Ammon's horn (tissue), 1 donor: Measurements from ENCODE around the gene SLC39A11.

Source experiments
- DNase-seq: peaks from one replicate; pipeline ENCODE4 v3.0.0-alpha.2; 2016; ENCODE audit warnings: low spot score

Gene SLC39A11

DNA sequence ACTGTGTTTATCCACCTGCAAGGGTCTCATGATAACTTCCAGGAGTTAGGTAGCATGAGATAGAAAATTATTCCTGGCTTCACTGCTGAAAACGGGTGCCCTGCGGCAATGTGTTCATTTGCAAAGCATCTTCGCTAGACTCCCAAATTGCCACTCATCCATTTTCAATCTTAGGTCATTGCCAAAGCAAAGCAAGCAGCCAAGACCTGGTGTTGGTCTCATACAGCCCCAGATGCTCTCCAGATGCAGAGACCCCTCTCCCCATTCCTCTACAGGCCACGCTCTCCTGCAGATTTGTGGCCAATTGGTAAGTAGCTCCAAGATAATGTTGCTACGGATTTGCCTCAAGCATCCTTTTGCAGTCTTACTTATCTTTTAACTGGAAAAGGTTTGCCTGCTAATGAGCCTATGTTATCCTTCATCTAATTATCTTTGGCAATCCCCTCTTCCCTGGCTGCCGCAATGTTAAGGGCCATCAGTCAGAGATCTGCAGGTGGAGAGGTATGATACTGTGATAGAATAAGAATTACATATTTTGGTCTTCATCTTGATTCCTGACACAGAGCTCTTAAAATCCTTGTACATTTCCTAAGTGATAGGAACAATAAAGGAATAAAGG is 222.0 kb downstream of the SLC39A11 start:
- DNase-seq: no peak

DNA sequence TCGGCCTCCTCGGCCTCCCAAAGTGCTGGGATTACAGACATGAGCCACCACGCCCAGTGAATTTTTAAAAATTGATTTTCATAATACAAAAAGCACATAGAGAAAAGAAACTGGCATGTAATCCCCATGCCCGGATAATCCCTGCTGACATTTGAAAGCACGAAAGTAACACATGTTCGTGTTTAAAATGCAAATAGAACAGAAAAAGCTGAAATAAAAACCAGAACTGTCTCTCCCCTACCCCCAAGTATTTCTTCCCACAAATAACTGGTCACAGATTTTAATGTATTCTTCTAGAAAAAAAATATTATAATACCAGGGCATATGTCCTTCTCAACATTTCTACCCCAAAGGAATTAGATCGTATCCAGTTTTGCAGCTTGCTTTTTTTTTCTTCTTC is 222.9 kb downstream of the SLC39A11 start:
- no peak for DNase-seq

DNA sequence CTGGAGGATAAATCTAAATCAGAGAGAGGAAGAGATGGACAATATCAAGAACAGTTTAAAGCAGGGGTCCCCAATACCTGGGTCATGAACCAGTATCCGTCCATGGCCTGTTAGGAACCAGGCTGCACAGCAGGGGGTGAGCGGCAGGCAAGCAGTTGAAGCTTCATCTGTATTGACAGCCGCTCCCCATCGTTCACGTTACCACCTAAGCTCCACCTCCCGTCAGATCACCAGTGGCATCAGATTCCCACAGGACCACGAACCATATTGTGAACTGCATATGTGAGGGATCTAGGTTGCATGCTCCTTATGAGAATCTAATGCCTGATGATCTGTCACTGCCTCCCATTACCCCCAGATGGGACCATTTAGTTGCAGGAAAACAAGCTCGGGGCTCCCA is 226.5 kb downstream of the SLC39A11 start:
- DNase-seq: no peak

DNA sequence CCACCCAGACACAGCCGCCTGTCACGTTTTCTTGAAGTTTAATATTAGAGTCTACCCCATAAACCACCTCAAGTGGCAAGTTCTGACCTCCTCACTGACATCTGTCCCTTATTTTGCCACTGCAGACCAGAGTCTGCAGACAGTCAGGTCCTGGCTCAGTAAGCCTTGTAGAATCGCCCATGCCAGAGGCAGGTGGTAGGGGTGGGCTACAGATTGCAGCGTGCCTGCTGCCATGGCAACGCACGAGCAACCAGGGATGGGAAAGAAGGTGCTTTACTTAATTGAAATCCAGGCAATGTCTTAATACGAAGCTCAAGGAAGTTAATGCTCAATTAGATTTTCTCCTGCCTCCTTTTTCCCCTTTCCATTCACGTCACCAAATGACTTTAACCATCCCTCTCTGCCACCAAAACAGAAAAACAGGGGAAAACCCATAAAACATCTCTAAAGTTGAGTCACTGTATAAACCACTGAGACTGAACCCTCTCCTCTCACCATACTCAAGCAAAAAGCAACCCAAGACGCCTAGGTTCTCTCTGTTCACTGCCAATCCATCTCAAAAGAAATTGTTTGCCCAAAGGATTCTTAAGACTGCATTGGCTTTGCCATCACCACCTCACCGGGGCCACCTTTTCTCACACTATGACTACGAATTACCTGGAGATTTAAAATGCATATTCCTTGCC is 228.8 kb downstream of the SLC39A11 start:
- no peak for DNase-seq

DNA sequence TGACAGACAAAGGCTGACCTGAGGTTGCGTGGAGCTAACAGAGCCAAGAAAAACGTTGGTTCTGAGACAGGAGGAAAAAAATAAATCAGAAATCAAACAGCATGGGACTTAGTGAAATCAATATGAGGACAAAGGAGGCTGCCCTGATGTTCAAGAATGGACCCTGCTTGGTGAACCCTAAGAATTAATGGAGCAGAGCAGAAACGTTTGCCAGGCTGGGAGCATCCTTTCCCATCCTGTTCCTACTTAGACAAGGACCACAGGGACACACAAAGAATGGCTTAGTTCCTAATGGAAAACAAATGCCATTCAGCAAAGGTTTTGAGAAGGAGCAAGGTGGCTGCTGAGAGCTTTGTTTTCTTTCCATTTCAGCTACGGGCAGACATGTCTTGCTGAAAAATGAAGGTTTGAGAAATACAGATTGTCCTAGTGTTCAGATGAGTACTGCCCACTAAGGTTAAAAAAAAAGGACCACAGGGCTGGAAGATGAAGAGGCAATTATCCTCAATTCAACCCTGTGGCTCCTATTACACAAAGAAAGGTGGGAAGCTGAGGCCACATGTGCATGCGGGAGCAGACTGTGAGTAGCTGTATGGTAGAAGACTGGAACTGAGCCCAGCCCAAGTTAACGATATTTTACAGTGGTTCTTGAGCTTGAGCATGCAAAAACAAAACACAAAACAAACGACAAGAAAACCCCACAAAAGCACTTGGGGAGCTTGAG is 230.1 kb downstream of the SLC39A11 start:
- no peak for DNase-seq

DNA sequence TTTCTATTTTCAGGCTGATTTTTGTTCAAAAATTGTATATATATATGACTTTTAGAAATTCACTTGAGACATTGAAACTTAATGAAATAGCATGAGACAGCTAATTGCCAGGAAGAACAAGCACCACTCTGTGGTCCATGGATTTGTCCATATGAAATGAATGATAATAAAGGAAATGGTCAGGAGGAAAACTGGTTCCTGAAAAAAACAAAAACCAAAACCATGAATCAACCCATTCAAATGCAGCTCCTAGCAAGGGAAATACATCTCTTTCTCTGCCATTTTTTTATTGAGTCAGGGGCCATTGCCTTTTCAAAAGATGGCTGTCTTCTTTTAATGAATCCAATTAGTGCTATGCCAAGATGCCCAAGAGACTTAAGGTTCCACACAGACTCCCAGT is 230.7 kb downstream of the SLC39A11 start:
- no peak for DNase-seq

DNA sequence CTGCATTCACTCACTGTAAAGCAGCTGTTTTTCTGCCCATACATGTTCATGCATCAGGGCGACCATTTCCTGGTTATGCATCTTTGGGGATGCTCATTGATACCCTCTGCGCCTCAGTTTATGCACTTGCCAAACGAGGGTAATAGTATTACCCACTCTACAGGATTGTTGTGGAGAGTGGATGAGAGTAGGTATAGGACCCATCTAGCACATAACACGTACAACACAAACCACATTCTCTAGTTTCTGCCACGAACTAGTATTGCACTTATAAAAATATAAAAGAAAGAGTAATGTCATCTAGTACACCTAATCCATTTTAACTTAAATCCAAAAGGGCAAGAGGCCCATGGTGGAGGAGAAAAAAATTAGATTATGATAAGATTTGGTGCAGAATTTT is 231.7 kb downstream of the SLC39A11 start:
- no peak for DNase-seq

DNA sequence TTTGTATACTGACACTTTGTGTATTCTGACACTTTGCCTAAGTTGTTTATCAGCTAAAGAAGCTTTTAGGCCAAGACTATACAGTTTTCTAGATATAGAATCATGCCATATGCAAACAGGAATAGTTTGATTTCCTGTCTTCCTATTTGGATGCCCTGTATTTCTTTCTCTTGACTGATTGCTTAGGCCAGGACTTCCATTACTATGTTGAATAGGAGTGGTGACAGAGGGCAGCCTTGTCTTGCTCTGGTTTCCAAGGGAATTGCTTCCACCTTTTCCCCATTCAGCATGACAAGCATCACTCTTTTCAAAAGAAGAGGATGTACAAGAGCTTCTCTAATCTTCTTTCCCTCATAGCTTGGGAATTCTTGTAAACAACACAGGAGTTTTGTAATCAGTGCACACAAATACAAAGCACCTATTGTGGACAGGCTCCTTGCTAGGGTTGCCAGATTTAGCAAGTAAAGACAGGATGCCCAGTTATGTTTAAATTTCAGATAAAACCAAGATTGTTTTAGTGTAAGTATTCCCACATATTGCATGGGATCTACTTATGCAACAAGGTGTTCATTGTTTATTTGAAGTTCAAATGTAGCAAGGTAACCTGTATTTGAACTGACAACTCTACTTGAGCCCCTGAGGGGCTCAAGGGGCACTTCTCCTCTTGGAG is 233.5 kb downstream of the SLC39A11 start:
- DNase-seq: no peak

DNA sequence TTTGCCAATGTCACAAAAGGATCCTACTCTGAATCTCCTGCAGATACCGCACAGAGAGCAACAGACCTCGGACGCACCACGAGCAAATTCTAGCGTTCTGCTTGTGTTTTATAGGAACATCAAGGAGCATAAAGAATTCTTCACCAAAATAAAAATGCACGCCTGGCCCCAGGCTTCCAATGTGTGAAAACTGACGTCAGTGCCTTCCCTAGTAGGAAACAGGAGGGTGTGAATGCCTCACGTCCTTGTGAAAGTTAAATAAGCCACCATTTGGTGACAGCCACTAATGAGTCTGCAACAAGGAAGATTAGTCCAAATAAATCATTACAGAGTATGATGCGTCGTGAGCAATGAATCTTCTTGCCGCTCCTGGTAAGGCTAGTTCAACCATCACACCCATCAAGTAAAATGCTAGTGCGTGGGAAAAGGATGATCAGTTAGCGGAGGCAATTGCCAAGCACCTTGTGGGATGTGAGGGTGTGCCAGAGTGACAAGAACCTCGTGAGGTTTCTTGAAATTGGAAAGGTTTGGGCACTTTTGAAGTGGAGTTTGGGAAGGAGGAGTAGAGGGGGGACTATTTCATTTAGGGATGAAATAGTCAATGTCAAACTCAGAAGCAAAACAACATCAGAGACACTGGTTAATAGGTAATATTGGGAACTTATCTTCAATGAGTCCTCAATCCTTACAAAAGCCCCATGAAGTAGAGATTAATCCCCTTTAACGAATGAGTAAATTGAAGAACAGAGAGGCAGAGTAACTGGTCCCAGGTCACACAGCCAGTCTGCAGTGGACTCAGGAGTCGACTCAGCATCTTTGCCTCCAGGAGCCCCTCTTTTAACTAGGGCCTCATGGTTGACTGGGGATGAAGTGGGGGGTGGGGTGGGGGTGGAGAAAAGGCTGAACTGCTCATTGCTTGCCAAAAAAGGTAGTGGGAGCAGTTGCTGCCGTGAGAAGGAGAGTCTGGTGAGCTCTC is 238.8 kb downstream of the SLC39A11 start:
- no peak for DNase-seq

DNA sequence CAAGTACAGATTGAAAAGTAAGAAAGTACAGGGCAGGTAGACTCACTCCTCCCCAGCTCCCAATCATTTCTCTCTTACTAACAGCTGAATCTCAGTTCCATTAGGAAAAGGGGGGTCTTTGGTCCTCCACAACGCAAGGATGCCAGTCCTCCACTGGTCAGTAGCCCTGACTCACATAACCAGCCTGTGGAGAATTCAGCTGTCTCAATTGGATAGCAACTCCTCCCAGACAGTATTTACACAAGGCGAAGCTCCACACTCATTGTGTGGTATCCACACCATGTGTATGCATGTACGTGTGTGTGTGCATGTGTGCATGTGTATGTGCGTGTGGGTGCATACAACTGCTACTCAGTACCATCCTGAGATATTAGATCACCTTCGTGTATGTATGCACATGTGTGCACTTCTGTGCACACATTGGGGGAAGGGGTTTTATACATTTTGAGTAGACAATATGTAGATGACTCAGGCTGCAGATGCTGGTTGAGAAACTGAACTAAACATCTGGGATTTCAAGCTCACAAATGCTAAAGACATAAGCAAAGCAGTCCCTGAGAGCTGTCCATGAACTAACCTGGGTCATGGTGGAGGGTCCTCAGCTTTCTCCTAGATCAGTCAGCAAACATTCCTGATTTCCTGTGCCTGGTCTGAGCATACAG is 240.1 kb downstream of the SLC39A11 start:
- no peak for DNase-seq

DNA sequence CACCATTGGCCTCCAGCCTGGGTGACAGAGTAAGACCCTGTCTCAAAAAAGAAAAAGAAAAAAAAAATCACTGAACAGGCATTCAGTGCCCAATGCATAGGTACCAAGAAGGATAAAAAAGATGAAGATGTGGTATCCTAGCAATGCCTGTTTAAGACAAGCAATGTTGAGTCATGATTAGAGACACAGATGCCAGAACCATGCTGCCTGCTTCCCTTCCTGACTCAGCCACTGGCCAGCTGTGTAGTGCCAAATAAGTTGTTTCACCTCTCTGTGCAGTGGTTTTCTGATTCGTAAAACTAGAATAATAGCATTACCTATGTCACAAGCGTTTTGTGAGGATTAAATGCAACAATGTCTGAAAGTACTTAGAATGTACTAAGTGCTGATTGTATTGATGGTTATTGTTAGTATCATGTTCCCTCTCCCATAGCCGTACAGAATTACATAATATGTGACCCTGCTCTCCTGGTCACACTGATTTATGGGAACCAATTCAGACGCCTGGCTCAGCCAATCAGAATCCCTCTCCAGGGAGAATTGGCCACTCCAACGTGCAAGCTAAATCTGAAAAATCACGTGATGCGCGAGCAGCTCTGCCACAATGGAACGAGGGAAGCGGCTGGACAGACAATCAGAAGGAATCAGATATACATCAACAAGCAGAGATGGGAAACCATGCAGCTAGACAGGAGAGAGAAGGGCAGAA is 241.9 kb downstream of the SLC39A11 start:
- no peak for DNase-seq

DNA sequence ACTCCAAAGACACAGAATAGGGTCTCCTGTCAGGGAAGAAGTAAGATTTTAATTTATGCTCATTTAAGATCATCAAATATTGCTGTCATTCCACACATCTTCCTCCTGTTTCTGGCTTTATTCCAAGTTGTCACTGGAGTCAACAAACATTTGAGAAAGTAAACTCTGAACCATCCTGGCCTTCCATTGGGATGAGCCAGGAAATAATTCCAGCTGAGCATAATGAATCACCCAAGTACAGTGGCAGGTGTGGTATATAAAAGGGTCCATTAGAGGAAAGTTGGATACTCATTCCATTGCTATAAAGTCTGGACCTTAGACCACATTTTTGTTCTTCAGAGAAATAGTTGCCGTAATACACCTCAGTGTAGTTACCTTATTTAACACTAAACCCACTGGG is 246.1 kb downstream of the SLC39A11 start:
- no peak for DNase-seq

DNA sequence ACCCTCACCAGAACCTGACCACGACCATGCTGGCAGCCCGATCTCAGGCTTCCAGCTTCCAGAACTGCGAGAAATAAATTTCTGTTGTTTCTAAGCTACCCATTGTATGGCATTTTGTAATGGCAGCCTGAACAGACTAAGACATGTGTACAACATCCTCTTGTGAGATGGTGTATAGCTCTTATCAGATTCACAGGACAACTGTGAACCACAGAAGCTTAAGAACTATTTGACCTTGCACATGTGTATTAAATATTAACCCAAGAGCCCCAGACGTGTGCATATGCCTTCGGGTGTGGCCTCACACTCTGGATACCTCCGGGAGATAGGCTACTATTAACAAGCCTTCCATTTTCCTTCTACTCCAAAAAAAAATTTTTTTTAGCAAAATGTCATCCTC is 248.9 kb downstream of the SLC39A11 start:
- DNase-seq: no peak

DNA sequence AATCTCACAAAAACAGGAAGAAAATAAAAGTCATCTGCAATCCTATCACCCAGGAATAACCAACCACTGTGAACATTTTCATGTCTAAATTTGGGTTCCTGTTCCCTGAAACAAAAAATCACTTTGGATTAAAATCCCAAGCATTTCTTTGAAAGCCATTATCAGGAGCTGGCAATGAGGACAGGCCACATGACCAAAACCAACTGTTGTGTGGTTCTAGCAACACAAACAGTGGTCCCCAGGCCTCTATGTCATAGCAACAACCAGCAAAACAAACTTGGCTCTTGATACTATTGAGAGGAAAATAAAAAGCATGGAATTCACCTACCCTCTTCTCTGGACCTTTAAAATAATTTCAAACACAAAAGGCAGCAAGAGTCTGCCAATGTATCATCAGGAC is 252.5 kb downstream of the SLC39A11 start:
- peak; percentile 40 for DNase-seq

DNA sequence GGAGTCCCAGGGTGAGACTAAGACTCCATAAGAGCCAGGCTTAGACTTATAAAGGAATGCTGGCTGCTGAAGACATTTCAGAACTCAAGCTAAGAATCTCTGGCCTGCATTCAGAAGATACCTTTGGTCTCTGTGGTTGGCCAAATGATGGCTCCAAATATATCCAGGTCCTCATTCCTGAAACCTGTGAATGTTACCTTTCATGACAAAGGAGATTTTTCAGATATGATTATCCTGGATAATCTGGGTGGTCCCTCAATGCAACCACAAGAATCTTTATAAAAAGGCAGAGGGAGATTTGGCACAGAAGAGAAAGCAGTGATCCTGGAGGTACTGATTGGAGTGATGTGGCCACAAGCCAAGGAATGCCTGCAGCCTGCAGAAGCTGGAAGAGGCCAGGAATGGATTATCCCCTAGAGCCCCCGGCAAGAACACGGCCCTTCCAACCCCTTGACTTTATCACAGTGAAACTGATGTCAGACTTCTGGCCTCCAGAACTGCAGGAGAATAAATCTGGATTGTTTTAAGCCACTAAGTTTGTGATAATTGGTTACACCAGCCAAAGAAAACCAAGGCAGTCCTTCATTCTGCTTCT is 253.3 kb downstream of the SLC39A11 start:
- no peak for DNase-seq

DNA sequence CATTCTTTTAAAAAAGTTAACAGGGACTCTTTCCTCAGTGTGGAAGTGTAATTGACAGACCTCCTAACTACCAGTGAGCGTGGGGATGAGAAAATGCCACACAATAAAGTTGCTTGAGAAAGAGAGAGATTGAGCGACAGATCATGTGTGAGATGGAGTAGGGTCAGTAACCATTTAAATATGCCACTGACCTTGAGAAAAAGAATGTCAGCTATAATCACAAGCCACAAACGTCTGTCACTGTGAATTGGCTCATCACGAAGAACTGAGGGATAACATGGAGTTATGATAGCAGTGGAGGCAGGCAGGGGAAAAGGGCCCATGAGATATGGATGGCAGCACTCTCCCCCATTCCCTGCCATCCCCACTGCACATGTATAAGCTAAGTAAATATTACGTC is 253.9 kb downstream of the SLC39A11 start:
- DNase-seq: no peak

DNA sequence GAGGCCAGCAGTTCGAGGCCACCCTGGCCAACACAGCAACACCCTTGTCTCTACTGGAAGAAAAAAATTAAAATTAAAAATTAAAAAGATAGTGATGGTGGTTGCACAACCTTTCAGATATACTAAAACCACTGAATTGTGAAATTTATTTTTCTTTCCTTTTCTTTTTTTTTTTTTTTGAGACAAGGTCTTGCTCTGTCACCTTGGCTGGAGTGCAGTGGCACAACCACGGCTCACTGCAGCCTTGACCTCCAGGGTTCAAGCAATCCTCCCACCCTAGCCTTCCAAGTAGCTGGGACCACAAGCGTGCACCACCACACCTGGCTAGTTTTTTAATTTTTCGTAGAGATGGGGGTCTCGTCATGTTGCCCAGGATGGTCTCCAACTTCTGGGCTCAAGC is 254.4 kb downstream of the SLC39A11 start:
- DNase-seq: no peak

DNA sequence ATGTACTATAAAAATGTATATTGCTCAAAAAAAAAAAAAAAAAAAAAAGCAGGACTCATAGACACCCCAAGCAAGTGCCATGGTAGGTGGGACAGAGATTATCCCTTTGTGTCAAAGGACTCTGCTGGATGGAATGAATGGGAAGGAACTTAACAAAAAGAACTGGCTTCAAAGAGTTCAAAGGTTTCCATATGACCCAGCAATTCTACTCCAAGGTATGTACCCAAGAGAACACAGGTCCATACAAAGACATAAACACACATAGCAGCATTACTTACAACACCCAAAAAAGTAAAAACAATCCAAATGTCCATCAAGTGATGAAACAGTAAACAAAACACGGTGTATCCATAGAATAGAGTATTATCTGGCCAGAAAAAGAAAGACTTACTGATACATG is 255.2 kb downstream of the SLC39A11 start:
- DNase-seq: no peak

DNA sequence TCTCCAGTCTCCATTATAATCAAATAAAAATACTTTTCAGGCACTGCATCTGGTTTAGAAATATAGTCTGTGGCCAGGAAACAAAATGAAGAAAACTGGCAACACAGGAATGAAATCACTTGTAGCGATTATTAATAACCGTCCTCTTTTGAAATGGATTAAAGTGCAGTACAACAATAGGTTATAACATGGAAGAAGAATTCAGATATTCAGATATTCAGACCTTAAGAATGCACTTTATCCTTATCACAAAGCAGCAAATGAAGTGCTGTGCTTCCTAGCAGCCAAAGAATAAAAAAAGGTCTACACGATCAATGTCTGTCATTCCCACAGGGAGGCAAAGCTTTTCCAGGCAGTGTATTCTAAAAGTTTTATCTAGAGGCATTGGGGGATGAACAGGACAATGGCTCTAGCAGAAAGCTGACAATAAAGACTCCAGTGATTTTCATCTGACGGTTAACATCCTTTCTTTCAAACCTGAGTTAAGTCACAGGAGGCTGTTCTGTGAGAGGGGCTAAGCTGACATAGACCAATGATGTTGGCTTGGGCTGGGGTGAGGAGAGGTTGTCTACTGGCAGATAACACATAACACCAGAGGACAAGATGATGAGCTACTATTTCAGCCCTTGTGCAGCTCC is 259.2 kb downstream of the SLC39A11 start:
- no peak for DNase-seq

DNA sequence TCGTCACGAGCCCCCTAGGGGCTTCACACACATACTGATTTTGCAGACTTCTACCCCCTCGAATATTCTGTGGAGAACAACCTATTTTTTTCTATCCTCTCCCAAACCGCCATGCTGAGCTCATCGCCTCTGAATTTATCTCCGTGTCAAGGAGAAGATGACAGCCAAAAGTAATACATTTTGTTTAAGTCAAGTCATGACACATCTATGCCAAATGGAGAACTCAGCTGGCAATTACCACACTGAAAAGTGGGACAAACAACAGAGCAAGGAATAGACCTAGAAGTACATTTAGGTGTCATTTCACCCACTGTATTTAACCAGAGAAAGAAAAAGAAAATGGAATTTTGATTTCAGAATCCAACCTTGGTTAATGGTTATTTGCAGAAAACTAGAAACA is 260.2 kb downstream of the SLC39A11 start:
- DNase-seq: no peak
